Activated CD4-positive, alpha-beta T cell treated with anti-CD3 and anti-CD28 coated beads, Interleukin-2, amount 10 ng/mL, durations not matched to agents 24 days and 14 days (primary cell): ENCODE measurements around the gene GPR35. TPM values are rescaled to one million over a fixed set of nuclear protein-coding genes. Genes with fewer than 3 reads are reported as not detected.
A peak's percentile ranks its signal among the peaks of the same experiment; 100 is the strongest.

Experiments
- DNase-seq: peaks from one replicate; pipeline ENCODE4 v3.0.0; 2022
- H3K27ac Mint-ChIP-seq: one replicate; pipeline ENCODE4 v1.8.0; 2022; ENCODE audit warnings: mild to moderate bottlenecking, mixed read lengths
- H3K27me3 Mint-ChIP-seq: one replicate; pipeline ENCODE4 v1.8.0; 2022; ENCODE audit warnings: mixed read lengths
- H3K36me3 Mint-ChIP-seq: one replicate; pipeline ENCODE4 v1.8.0; 2022; ENCODE audit warnings: low read depth, mild to moderate bottlenecking, mixed read lengths
- H3K4me1 Mint-ChIP-seq: one replicate; pipeline ENCODE4 v1.8.0; 2021; ENCODE audit warnings: mixed read lengths
- H3K4me3 Mint-ChIP-seq: one replicate; pipeline ENCODE4 v1.8.0; 2022; ENCODE audit warnings: mild to moderate bottlenecking, moderate library complexity, mixed read lengths
- H3K9me3 Mint-ChIP-seq: one replicate; pipeline ENCODE4 v1.8.0; 2021; ENCODE audit warnings: mixed read lengths
- intact Hi-C: fragments of 100-400 bp; cut with micrococcal nuclease; formaldehyde crosslinking; loops from one replicate; pipeline ENCODE4 v1.15.1; 2023
- total RNA-seq: library from RNA; stranded (reverse); gene quantifications from 2 replicates; pipeline ENCODE4 v1.2.3, GENCODE V29; 2022

GPR35 gene
- total RNA-seq, 1 donor from 2014 or later, result 8.7 TPM

DNA sequence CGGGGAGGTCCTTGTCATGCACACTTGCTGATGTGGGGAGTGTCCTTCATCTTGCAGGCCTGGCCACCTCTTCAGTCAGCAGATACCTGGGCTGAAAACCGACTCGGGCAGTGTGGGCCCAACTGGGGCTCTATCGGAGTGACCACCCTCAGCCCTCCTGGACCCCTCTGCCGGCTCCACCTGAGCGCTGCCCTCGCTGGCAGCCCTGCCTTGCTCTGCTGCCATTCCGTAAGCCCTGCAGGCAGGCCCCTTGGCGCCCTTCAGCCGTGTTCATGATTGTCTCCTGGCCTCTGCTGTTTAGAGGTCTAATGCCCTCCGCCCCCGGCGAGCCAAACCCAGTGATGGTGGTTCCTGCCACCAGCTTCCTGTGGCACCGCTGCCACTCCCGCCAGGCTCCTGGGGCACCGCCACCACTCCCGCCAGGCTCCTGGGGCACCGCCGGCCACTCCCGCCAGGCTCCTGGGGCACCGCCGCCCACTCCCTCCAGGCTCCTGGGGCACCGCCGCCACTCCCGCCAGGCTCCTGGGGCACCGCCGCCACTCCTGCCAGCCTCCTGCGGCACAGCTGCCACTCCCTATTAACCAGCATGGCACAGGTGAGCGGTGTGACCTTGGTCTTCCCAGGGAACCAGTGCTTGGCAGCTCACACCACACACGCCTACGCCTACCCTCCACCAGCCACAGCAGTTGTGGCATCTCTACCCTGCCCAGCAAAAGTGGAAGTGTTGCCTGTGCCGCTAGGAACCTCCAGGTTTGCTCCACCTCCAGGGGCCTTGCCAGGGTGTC is 22.8 kb upstream of the GPR35 start:
- Mint-ChIP-seq H3K27me3 (no peaks in the 10 kb centered on the region), H3K9me3 (no peaks in the 10 kb centered on the region), H3K27ac (no peak overlapping the region), H3K36me3 (peaks cover 4% of the 10 kb centered on the region), H3K4me3 (no peak overlapping the region), H3K4me1 (peaks cover 3% of the 10 kb centered on the region)
- intact Hi-C loops, result no loop called here
- DNase-seq, result no peak

- no peaks in the 10 kb centered on the region for H3K9me3 Mint-ChIP-seq
- H3K4me3 Mint-ChIP-seq, result no peak overlapping the region
- no peaks in the 10 kb centered on the region for H3K27me3 Mint-ChIP-seq
- H3K27ac Mint-ChIP-seq, result no peak overlapping the region
- peaks cover 4% of the 10 kb centered on the region for H3K36me3 Mint-ChIP-seq
- H3K4me1 Mint-ChIP-seq, result peaks cover 7% of the 10 kb centered on the region
- DNase-seq, result no peak
- intact Hi-C loops, result no loop called here
Observed at GRCh38 chr2:240603081-240603835, 22.0 kb upstream of the GPR35 start.

DNA sequence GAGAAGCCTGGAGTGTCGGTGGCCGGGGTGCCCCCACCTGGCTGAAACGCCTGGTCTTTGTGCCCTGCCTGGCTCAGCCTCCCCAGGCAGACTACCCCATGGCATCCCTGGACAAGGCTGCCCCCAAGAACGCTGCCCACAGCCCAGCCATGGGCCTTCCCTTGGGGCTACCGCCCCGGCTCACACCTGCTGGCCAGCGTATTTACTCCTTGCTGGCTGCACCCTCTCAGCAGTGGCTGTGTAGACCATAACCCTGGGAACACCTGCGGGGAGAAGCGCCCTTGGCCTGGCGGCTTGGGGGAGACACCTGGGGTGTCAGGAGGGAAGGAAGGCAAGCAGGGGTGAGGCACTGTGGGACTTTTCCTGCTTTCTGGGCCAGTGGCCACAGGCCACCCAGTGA is 21.4 kb upstream of the GPR35 start:
- DNase-seq, result no peak
- Mint-ChIP-seq H3K27me3 (no peaks in the 10 kb centered on the region), H3K27ac (no peak overlapping the region), H3K4me1 (peaks cover 7% of the 10 kb centered on the region), H3K36me3 (peaks cover 4% of the 10 kb centered on the region), H3K4me3 (no peak overlapping the region), H3K9me3 (no peaks in the 10 kb centered on the region)
- intact Hi-C loops, result no loop called here

DNA sequence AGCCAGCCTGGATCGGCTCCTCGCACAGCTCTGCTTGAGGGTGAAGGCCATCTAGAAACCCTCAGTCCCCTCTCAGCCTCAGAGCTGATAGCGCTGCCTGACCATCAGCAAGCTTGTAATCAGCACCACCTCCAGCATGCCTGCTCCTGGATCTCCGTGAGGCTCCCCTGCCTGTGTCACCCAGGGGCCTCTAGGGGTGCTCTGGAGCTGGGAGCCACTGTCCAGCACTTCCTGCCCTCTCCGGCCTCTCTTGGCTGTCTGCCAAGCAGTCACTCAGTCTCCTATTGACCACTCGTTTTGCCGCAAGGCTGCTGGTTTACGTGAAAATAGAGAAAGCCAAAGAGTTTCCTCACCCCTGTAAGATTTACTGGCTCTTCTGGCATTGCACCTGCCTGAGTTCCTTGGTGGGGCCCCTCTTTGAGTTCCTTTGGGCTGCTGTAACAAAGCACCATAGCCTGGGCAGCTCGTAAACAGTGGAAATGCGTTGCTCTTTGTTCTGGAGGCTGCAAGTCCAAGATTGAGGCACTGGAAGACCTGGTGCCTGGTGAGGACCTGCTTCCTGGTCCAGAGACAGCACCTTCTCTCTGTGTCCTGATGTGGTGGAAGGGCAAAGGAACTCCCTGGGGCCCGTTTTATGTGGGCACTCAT is 20.9 kb upstream of the GPR35 start:
- H3K9me3 Mint-ChIP-seq, result no peaks in the 10 kb centered on the region
- intact Hi-C loops, result no loop called here
- DNase-seq, result no peak
- H3K27ac Mint-ChIP-seq, result peak overlapping the region; percentile 41
- H3K4me3 Mint-ChIP-seq, result no peak overlapping the region
- peaks cover 11% of the 10 kb centered on the region for H3K4me1 Mint-ChIP-seq
- no peaks in the 10 kb centered on the region for H3K27me3 Mint-ChIP-seq
- H3K36me3 Mint-ChIP-seq, result peaks cover 7% of the 10 kb centered on the region

GRCh38 chr2:240604939-240605716 is 20.2 kb upstream of the GPR35 start:
- DNase-seq, result no peak
- peaks cover 6% of the 10 kb centered on the region for H3K36me3 Mint-ChIP-seq
- intact Hi-C loops, result no loop called here
- H3K9me3 Mint-ChIP-seq, result no peaks in the 10 kb centered on the region
- no peak overlapping the region for H3K4me3 Mint-ChIP-seq
- peaks cover 8% of the 10 kb centered on the region for H3K4me1 Mint-ChIP-seq
- no peaks in the 10 kb centered on the region for H3K27me3 Mint-ChIP-seq
- H3K27ac Mint-ChIP-seq, result no peak overlapping the region

GRCh38 chr2:240605867-240606743 is 19.2 kb upstream of the GPR35 start:
- intact Hi-C loops, result no loop called here
- Mint-ChIP-seq H3K9me3 (peaks cover under 1% of the 10 kb centered on the region), H3K27ac (no peak overlapping the region), H3K27me3 (no peaks in the 10 kb centered on the region), H3K36me3 (peaks cover 7% of the 10 kb centered on the region), H3K4me3 (no peak overlapping the region), H3K4me1 (peaks cover 8% of the 10 kb centered on the region)
- no peak for DNase-seq

DNA sequence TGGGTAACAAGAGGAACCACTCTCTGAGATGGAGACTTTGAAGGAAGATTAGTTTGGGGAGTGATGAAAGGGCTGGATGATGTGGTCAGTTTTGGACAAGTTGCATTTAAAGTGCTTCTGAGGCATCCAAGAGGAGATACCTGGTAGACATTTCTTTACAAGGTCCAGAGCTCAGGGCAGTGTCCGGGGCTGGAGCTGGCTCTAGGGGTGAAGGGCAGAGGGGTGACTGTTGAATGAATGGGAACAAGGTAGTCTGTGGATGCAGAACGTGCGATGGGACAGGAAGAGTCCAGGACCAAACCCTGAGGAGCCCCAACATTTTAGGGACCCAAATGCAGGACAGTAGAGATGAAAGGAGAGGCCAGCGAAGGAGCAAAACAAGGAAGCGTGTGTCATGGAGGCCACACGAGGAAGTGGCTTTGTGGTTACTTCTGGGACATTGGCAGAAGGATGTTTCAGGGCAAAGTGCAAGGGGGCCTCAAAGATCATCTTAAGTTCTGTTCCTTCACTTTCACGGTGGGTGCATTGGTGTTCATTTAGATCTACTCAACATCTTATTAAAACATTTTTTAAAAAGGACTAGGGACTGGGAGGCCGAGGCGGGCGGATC is 13.6 kb upstream of the GPR35 start:
- peaks cover 23% of the 10 kb centered on the region for H3K36me3 Mint-ChIP-seq
- no peak overlapping the region for H3K27ac Mint-ChIP-seq

DNA sequence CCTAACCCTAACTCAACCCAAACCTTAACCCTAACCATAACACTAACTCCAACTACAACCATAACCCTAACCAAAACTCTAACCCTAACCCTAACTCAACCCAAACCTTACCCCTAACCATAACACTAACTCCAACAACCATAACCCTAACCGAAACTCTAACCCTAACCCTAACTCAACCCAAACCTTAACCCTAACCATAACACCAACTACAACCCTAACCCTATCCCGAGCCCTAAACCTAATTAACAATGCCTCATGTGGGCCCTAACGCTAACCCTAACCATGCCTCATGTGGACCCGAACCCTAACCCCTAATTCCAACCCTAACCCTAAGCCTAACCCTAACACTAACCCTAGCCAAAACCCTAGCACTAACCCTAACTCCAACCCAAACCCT is 11.5 kb upstream of the GPR35 start:
- no peaks in the 10 kb centered on the region for H3K27me3 Mint-ChIP-seq

More for the DNA sequence above, 13.6 kb upstream of the GPR35 start:
- no peak overlapping the region for H3K4me3 Mint-ChIP-seq
- peaks cover 6% of the 10 kb centered on the region for H3K9me3 Mint-ChIP-seq
- DNase-seq, result peak; percentile 75
- peaks cover 24% of the 10 kb centered on the region for H3K4me1 Mint-ChIP-seq
- intact Hi-C loops, result no loop called here
- H3K27me3 Mint-ChIP-seq, result no peaks in the 10 kb centered on the region

DNA sequence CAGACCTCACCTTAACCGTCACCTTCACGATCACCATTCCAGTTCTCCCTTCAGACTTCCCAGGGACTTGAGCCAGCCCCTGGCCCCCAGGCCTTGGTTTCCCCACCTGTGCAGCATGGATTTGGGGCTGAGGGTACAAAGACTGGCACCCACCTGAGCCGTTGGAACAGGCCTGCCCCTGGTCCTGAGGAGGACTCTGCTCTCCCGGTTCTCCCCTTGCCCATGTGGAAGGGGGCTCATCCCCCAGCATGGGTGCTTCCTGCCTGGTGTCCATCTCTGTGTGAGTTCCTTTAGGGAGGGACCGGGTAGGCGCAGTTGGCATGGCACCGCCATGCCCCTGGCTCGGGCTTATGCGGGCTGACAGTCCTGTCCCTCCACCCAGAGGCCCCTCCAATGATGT is 10.9 kb upstream of the GPR35 start:
- no peak overlapping the region for H3K27ac Mint-ChIP-seq

More for the DNA sequence above, 11.5 kb upstream of the GPR35 start:
- Mint-ChIP-seq H3K9me3 (peaks cover 6% of the 10 kb centered on the region), H3K4me1 (peaks cover 19% of the 10 kb centered on the region), H3K27ac (no peak overlapping the region), H3K36me3 (peaks cover 35% of the 10 kb centered on the region), H3K4me3 (no peak overlapping the region)
- DNase-seq, result no peak
- intact Hi-C loops, result loop anchor here (1.0 kb wide), 1 partner anchor 8 kb away; no protein-coding TSS in a partner anchor

GRCh38 chr2:240615396-240615795 is 9.9 kb upstream of the GPR35 start:
- no peaks in the 10 kb centered on the region for H3K27me3 Mint-ChIP-seq
- H3K4me3 Mint-ChIP-seq, result no peak overlapping the region

More for the DNA sequence above, 10.9 kb upstream of the GPR35 start:
- intact Hi-C loops, result no loop called here
- H3K4me3 Mint-ChIP-seq, result no peak overlapping the region
- H3K9me3 Mint-ChIP-seq, result peaks cover 6% of the 10 kb centered on the region
- no peaks in the 10 kb centered on the region for H3K27me3 Mint-ChIP-seq
- no peak for DNase-seq
- peaks cover 19% of the 10 kb centered on the region for H3K4me1 Mint-ChIP-seq
- peaks cover 36% of the 10 kb centered on the region for H3K36me3 Mint-ChIP-seq

DNA sequence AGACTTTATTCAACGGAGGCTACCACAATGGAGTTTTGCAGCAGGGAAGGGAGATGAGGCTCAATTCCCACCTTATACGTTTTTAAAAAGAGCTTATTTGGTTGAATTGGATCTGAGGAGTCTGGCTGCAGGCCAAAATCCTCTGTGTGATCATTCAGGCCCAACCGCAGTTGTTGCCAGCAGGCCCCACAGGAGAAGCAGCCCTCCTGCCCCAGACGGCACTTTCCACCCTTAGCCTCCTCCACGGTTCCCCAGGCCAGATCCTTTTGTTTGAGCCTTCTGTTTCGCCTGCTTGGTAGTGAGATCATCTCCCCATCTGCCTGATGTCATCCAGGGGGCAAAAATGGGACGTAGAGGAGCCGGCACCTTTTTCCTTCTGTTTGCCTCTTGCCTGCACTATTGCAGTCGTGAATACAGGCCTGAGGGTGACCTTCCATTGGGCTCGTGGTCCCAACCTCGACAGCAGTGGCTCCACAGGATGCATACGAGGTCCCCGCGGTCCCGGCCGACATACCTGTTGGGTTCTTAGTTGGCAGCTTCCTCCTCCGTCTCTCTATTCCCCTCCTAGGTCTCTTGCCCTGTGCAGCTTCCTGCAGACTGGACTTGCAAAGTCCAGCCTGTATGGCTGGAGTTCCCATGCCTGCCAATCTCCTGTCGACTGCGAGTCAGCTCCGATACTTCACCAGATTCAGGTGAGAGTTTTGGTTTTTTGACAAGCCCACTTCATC is 9.3 kb upstream of the GPR35 start:
- peaks cover 41% of the 10 kb centered on the region for H3K36me3 Mint-ChIP-seq
- peaks cover 6% of the 10 kb centered on the region for H3K9me3 Mint-ChIP-seq
- no peak overlapping the region for H3K27ac Mint-ChIP-seq
- peaks cover 28% of the 10 kb centered on the region for H3K4me1 Mint-ChIP-seq
- no peaks in the 10 kb centered on the region for H3K27me3 Mint-ChIP-seq
- no peak overlapping the region for H3K4me3 Mint-ChIP-seq
- DNase-seq, result no peak
- intact Hi-C loops, result no loop called here

More at GRCh38 chr2:240615396-240615795, 9.9 kb upstream of the GPR35 start:
- intact Hi-C loops, result no loop called here
- no peak overlapping the region for H3K27ac Mint-ChIP-seq
- H3K36me3 Mint-ChIP-seq, result peaks cover 39% of the 10 kb centered on the region
- no peak for DNase-seq
- peaks cover 24% of the 10 kb centered on the region for H3K4me1 Mint-ChIP-seq
- H3K9me3 Mint-ChIP-seq, result peaks cover 6% of the 10 kb centered on the region
